HUES48 (cell line): ENCODE data around the gene GYS1.
"Not testable (repeated sequence)": the region's sequence is repeated elsewhere in the genome, so short reads cannot be mapped to it uniquely, and the experiment has no call there.

Experiments used
- H3K27ac ChIP-seq: one replicate; pipeline ENCODE4 v1.7.0; 2013; ENCODE audit warnings: low read depth, low read length, inconsistent platforms
- H3K27me3 ChIP-seq: 2 replicates; pipeline ENCODE4 v1.6.1; 2013; ENCODE audit warnings: mild to moderate bottlenecking, low read length; ENCODE audit not compliant: control insufficient read depth, insufficient read depth
- H3K36me3 ChIP-seq: 2 replicates; pipeline ENCODE4 v1.6.1; 2013; ENCODE audit warnings: low read length; ENCODE audit not compliant: control insufficient read depth, insufficient read depth
- H3K4me1 ChIP-seq: 2 replicates; pipeline ENCODE4 v1.6.1; 2013; ENCODE audit warnings: mild to moderate bottlenecking, low read length; ENCODE audit not compliant: control insufficient read depth, insufficient read depth
- H3K4me3 ChIP-seq: 2 replicates; pipeline ENCODE4 v1.5.1; 2013; ENCODE audit warnings: mild to moderate bottlenecking, low read depth, low read length
- H3K9ac ChIP-seq: 2 replicates; pipeline ENCODE4 v1.6.1; 2013; ENCODE audit warnings: mild to moderate bottlenecking, low read depth, low read length, moderate library complexity
- H3K9me3 ChIP-seq: 2 replicates; pipeline ENCODE4 v1.6.1; 2013; ENCODE audit warnings: low read length; ENCODE audit not compliant: control insufficient read depth, insufficient read depth

GYS1 gene

GRCh38 chr19:49028686-49029085, 35.6 kb upstream of the GYS1 start:
- not testable (repeated sequence) for H3K4me3 ChIP-seq, H3K27me3 ChIP-seq, H3K9me3 ChIP-seq, H3K4me1 ChIP-seq, H3K9ac ChIP-seq, H3K27ac ChIP-seq, H3K36me3 ChIP-seq

- not testable (repeated sequence) for H3K4me1 ChIP-seq, H3K9ac ChIP-seq, H3K36me3 ChIP-seq, H3K9me3 ChIP-seq, H3K4me3 ChIP-seq, H3K27me3 ChIP-seq, H3K27ac ChIP-seq
Observed at GRCh38 chr19:49025599-49025998, 32.5 kb upstream of the GYS1 start.

- not testable (repeated sequence) for H3K4me1 ChIP-seq, H3K9me3 ChIP-seq, H3K9ac ChIP-seq, H3K4me3 ChIP-seq, H3K36me3 ChIP-seq, H3K27ac ChIP-seq
- H3K27me3 ChIP-seq: peaks cover 12% of the 10 kb centered on the region
Observed at GRCh38 chr19:49025088-49025487, 32.0 kb upstream of the GYS1 start.

- H3K9me3 ChIP-seq, H3K27ac ChIP-seq, H3K4me1 ChIP-seq, H3K36me3 ChIP-seq, H3K9ac ChIP-seq, H3K4me3 ChIP-seq: not testable (repeated sequence)
- H3K27me3 ChIP-seq: peaks cover 12% of the 10 kb centered on the region
Observed at GRCh38 chr19:49024233-49024632, 31.1 kb upstream of the GYS1 start, which contains the start of gene CGB3. Gene CGB3 (minus strand): TSS chr19:49024333. CDS start chr19:49023971, 362 bp downstream.

GRCh38 chr19:49022116-49022515, 29.0 kb upstream of the GYS1 start:
- Histone ChIP-seq H3K4me1 (peaks cover 16% of the 10 kb centered on the region), H3K9ac (no peak overlapping the region), H3K9me3 (no peaks in the 10 kb centered on the region), H3K27me3 (peaks cover 26% of the 10 kb centered on the region), H3K4me3 (no peak overlapping the region), H3K27ac (no peak overlapping the region), H3K36me3 (no peaks in the 10 kb centered on the region)

GRCh38 chr19:49020931-49021895, 28.1 kb upstream of the GYS1 start:
- peaks cover 16% of the 10 kb centered on the region for H3K4me1 ChIP-seq
- no peak overlapping the region for H3K9ac ChIP-seq
- no peaks in the 10 kb centered on the region for H3K9me3 ChIP-seq
- no peak overlapping the region for H3K27ac ChIP-seq
- no peak overlapping the region for H3K4me3 ChIP-seq
- peaks cover under 1% of the 10 kb centered on the region; the same call in 1 of the 2 replicates for H3K36me3 ChIP-seq
- H3K27me3 ChIP-seq: peaks cover 26% of the 10 kb centered on the region

GRCh38 chr19:49020342-49020741, 27.2 kb upstream of the GYS1 start:
- Histone ChIP-seq H3K9ac (no peak overlapping the region), H3K27ac (no peak overlapping the region), H3K4me3 (no peak overlapping the region), H3K27me3 (peaks cover 26% of the 10 kb centered on the region), H3K36me3 (peaks cover 9% of the 10 kb centered on the region), H3K4me1 (peaks cover 16% of the 10 kb centered on the region), H3K9me3 (no peaks in the 10 kb centered on the region)

- Histone ChIP-seq H3K27ac (no peak overlapping the region), H3K36me3 (peaks cover 19% of the 10 kb centered on the region), H3K9me3 (no peaks in the 10 kb centered on the region), H3K27me3 (peaks cover 26% of the 10 kb centered on the region), H3K9ac (no peak overlapping the region), H3K4me3 (peak overlapping the region; percentile 26; the same call in 1 of the 2 replicates), H3K4me1 (peaks cover 16% of the 10 kb centered on the region)
Observed at GRCh38 chr19:49019242-49019932, 26.3 kb upstream of the GYS1 start.

- Histone ChIP-seq H3K27me3 (peaks cover 26% of the 10 kb centered on the region), H3K36me3 (peaks cover 25% of the 10 kb centered on the region), H3K4me1 (peaks cover 16% of the 10 kb centered on the region), H3K9ac (0 out of 2 replicates have a peak overlapping the region, but pooled peaks have one; percentile 17), H3K4me3 (peak overlapping the region; percentile 58)
- H3K9me3 ChIP-seq, H3K27ac ChIP-seq: not testable (repeated sequence)
Observed at GRCh38 chr19:49018388-49019241, 25.5 kb upstream of the GYS1 start.

GRCh38 chr19:49017666-49018351, 24.7 kb upstream of the GYS1 start:
- H3K27ac ChIP-seq: no peak overlapping the region
- H3K9me3 ChIP-seq: no peaks in the 10 kb centered on the region
- peaks cover 16% of the 10 kb centered on the region for H3K4me1 ChIP-seq
- H3K36me3 ChIP-seq: peaks cover 28% of the 10 kb centered on the region
- peaks cover 26% of the 10 kb centered on the region for H3K27me3 ChIP-seq
- peak overlapping the region; percentile 58 for H3K4me3 ChIP-seq
- H3K9ac ChIP-seq: 0 out of 2 replicates have a peak overlapping the region, but pooled peaks have one; percentile 17
